Measurements from ENCODE around the gene BPIFB3. TPM values are rescaled to one million over a fixed set of nuclear protein-coding genes. Genes with fewer than 3 reads are reported as not detected.

The BPIFB3 gene
- total RNA-seq, 1 donor from 2014 or later, result not detected

DNA sequence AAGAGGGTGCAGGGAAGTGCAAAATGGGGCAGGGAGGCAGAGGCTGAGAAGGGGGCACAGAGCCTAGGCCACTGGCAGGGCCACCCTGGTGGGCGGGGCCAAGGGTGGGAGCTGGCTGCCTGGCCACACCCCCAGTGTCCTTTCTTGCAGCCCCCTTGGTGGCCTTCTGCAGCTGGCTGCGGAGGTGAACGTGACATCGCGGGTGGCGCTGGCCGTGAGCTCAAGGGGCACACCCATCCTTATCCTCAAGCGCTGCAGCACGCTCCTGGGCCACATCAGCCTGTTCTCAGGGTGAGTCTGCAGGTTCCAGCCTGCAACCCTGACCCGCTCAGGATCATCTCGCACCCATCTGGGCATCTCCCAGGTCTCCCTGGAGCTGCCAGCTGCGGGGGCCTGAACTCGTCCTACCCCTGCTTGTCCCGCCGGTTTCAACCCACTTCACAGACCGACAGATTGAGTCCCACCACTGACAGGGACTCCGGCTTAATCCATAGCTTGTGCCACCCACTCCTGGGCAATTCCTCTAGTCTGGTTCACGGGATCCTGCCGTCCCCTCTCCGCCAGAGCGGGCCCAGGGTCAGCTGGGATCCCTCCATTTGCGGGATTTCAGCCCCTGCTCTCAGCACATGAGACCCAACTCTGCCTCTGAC is 6.2 kb downstream of the BPIFB3 start:
- no peaks in the 10 kb centered on the region for H3K36me3 Mint-ChIP-seq (ENCODE audit: unreplicated experiment)
- peaks cover 7% of the 10 kb centered on the region for H3K4me1 Mint-ChIP-seq (ENCODE audit: low read depth, unreplicated experiment)
- no peak overlapping the region for H3K4me3 Mint-ChIP-seq (ENCODE audit: unreplicated experiment)
- peaks cover 5% of the 10 kb centered on the region for H3K9me3 Mint-ChIP-seq (ENCODE audit: unreplicated experiment)
- H3K27me3 Mint-ChIP-seq (ENCODE audit: unreplicated experiment), result peaks cover 16% of the 10 kb centered on the region
- TF ChIP-seq, protein P1, sequence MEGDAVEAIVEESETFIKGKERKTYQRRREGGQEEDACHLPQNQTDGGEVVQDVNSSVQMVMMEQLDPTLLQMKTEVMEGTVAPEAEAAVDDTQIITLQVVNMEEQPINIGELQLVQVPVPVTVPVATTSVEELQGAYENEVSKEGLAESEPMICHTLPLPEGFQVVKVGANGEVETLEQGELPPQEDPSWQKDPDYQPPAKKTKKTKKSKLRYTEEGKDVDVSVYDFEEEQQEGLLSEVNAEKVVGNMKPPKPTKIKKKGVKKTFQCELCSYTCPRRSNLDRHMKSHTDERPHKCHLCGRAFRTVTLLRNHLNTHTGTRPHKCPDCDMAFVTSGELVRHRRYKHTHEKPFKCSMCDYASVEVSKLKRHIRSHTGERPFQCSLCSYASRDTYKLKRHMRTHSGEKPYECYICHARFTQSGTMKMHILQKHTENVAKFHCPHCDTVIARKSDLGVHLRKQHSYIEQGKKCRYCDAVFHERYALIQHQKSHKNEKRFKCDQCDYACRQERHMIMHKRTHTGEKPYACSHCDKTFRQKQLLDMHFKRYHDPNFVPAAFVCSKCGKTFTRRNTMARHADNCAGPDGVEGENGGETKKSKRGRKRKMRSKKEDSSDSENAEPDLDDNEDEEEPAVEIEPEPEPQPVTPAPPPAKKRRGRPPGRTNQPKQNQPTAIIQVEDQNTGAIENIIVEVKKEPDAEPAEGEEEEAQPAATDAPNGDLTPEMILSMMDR (IDR thresholded peaks at IDR 0.05; ENCODE audit: partially characterized antibody, unreplicated experiment), result no peak
- H3K27ac Mint-ChIP-seq (ENCODE audit: unreplicated experiment), result no peak overlapping the region
- no peak for DNase-seq

DNA sequence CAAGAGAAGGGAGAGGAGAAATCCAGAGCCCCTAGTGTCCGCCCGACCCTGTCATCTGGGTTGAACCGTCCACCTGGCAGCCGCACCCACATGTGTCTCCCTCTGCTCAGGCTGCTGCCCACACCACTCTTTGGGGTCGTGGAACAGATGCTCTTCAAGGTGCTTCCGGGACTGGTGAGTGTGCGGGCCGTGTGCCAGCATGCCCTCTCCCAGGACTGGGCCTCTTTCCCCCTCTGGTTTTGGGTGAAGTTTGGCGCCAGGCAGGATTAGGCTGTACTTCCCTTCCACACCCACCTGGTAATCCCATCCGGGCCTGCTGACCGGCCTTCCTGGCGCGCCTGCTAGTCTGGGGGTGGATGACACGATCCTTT is 7.9 kb downstream of the BPIFB3 start:
- DNase-seq, result no peak
- Mint-ChIP-seq H3K4me3 (ENCODE audit: unreplicated experiment) (no peak overlapping the region), H3K36me3 (ENCODE audit: unreplicated experiment) (no peaks in the 10 kb centered on the region), H3K27ac (ENCODE audit: unreplicated experiment) (no peak overlapping the region), H3K27me3 (ENCODE audit: unreplicated experiment) (peaks cover 7% of the 10 kb centered on the region), H3K9me3 (ENCODE audit: unreplicated experiment) (peaks cover 2% of the 10 kb centered on the region), H3K4me1 (ENCODE audit: low read depth, unreplicated experiment) (no peaks in the 10 kb centered on the region)
- TF ChIP-seq, protein P1 (IDR thresholded peaks at IDR 0.05; ENCODE audit: partially characterized antibody, unreplicated experiment), result no peak

DNA sequence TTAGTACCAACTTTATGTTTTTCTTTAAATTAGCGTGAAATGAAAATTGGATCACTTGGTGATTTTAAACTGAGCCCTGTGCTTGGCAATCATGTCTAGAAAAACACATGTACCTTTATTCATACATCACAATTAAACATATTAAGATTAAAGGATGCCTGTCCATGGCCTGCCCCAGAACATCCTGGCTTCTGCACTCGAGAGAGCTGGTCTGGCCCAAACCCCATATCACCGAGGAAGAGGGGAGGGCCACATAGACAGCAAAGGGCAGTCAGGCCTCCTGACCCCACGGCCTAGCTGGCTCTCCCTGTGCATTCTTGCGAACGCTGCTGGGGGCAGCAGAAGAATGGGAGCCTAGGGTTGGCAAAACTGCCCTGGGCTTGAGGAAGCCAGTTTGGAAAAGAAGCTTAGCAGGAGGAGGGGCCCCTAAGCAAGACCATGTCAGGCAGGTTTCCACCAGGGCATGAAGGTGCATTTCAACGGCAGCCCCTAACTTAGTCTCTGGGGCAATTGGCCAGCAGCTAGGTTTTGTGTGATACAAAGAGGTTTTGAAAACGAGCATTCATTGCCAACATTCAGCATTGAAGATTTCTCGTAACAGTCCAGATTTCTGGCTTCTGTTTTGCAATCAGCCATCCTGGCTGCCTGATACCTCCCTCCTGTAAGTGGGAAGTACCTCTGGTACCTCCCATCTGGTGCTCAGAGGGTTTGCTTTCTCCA is 8.6 kb downstream of the BPIFB3 start:
- DNase-seq, result no peak
- Mint-ChIP-seq H3K9me3 (ENCODE audit: unreplicated experiment) (peaks cover 2% of the 10 kb centered on the region), H3K27ac (ENCODE audit: unreplicated experiment) (no peak overlapping the region), H3K4me3 (ENCODE audit: unreplicated experiment) (no peak overlapping the region), H3K4me1 (ENCODE audit: low read depth, unreplicated experiment) (no peaks in the 10 kb centered on the region), H3K36me3 (ENCODE audit: unreplicated experiment) (no peaks in the 10 kb centered on the region), H3K27me3 (ENCODE audit: unreplicated experiment) (peaks cover 7% of the 10 kb centered on the region)
- TF ChIP-seq, protein P1 (IDR thresholded peaks at IDR 0.05; ENCODE audit: partially characterized antibody, unreplicated experiment), result no peak

DNA sequence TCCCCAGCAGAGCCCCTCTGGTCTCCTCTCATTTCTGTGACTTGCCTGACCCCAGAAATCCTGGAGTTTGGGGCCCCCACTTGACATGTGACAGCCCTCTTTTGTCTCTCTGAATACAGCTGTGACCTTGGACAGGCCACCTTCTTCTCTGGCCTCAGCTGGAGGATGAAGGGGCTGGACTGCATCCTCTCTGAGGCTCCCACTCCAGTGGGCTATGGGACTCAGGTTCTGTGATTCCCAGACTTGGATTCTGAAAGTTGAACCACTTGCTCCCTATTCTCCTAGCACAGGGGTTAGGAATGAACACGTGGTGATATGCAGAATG is 9.1 kb downstream of the BPIFB3 start:
- Mint-ChIP-seq H3K4me3 (ENCODE audit: unreplicated experiment) (no peak overlapping the region), H3K9me3 (ENCODE audit: unreplicated experiment) (peaks cover 2% of the 10 kb centered on the region), H3K4me1 (ENCODE audit: low read depth, unreplicated experiment) (no peaks in the 10 kb centered on the region), H3K27ac (ENCODE audit: unreplicated experiment) (no peak overlapping the region), H3K36me3 (ENCODE audit: unreplicated experiment) (no peaks in the 10 kb centered on the region), H3K27me3 (ENCODE audit: unreplicated experiment) (peaks cover 7% of the 10 kb centered on the region)
- DNase-seq, result no peak
- TF ChIP-seq, protein P1 (IDR thresholded peaks at IDR 0.05; ENCODE audit: partially characterized antibody, unreplicated experiment), result no peak

DNA sequence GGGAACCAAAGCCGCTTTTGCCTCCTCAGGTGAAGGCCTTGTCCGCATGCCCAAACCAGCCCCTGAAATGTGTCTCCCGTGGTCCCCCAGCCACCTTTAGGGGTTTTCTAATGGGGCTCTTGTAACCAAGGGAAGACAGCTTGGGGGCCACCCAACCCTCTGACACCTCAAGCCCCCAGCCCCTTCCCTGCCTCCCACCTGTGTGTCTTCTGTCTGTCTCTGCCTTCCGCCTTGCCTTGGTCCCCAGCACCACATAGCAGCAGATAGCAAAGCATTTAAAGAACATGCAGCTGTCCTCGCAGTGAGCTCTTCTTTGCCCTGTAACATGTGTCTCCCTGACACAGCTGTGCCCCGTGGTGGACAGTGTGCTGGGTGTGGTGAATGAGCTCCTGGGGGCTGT is 9.6 kb downstream of the BPIFB3 start:
- Mint-ChIP-seq H3K9me3 (ENCODE audit: unreplicated experiment) (peaks cover 2% of the 10 kb centered on the region), H3K27me3 (ENCODE audit: unreplicated experiment) (peaks cover 7% of the 10 kb centered on the region), H3K27ac (ENCODE audit: unreplicated experiment) (no peak overlapping the region), H3K4me1 (ENCODE audit: low read depth, unreplicated experiment) (no peaks in the 10 kb centered on the region), H3K4me3 (ENCODE audit: unreplicated experiment) (no peak overlapping the region), H3K36me3 (ENCODE audit: unreplicated experiment) (no peaks in the 10 kb centered on the region)
- DNase-seq, result no peak
- TF ChIP-seq, protein P1 (IDR thresholded peaks at IDR 0.05; ENCODE audit: partially characterized antibody, unreplicated experiment), result no peak

Data from glutamatergic neuron (in vitro differentiated cells).